ENCODE measurements around the gene IQCF2.
"Not testable (repeated sequence)": the region's sequence is repeated elsewhere in the genome, so short reads cannot be mapped to it uniquely, and the experiment has no call there.

Gene IQCF2

GRCh38 chr3:51879937-51880336 is 18.5 kb downstream of the IQCF2 start:
- DNase-seq (ENCODE audit: low spot score) = no peak

- DNase-seq (ENCODE audit: low spot score) = peak; percentile 6
Observed at GRCh38 chr3:51886447-51886846, 25.0 kb downstream of the IQCF2 start.

GRCh38 chr3:51887620-51888019 is 26.2 kb downstream of the IQCF2 start:
- no peak for DNase-seq (ENCODE audit: low spot score)

- DNase-seq (ENCODE audit: low spot score) = no peak
Observed at GRCh38 chr3:51888463-51889105, 27.2 kb downstream of the IQCF2 start.

GRCh38 chr3:51891242-51892039 is 30.0 kb downstream of the IQCF2 start:
- DNase-seq (ENCODE audit: low spot score) = peak; percentile 5

- no peak for DNase-seq (ENCODE audit: low spot score)
Observed at GRCh38 chr3:51894391-51894790, 33.0 kb downstream of the IQCF2 start.

- no peak for DNase-seq (ENCODE audit: low spot score)
Observed at GRCh38 chr3:51894939-51895338, 33.5 kb downstream of the IQCF2 start.

- no peak for DNase-seq (ENCODE audit: low spot score)
Observed at GRCh38 chr3:51896607-51897305, 35.3 kb downstream of the IQCF2 start.

- DNase-seq (ENCODE audit: low spot score) = no peak
Observed at GRCh38 chr3:51897391-51897790, 36.0 kb downstream of the IQCF2 start.

- DNase-seq (ENCODE audit: low spot score) = not testable (repeated sequence)
Observed at GRCh38 chr3:51900043-51900442, 38.6 kb downstream of the IQCF2 start.

GRCh38 chr3:51902361-51902760 is 40.9 kb downstream of the IQCF2 start:
- DNase-seq (ENCODE audit: low spot score) = peak; percentile 92

GRCh38 chr3:51904034-51904823 is 42.8 kb downstream of the IQCF2 start:
- DNase-seq (ENCODE audit: low spot score) = no peak

- DNase-seq (ENCODE audit: low spot score) = no peak
Observed at GRCh38 chr3:51908026-51908425, 46.6 kb downstream of the IQCF2 start.

All from activated CD4-positive, alpha-beta T cell treated with anti-CD3 and anti-CD28 coated beads, Interleukin-2, Interleukin-4, amounts not matched to agents 100 ng/mL and 50 ng/mL, durations not matched to agents 16 hours and 8 hours (primary cell).